GM23338 (cell line): ENCODE data around the gene CTRL. TPM values are rescaled to one million over a fixed set of nuclear protein-coding genes. Genes with fewer than 3 reads are reported as not detected.
A peak's percentile ranks its signal among the peaks of the same experiment; 100 is the strongest.

Source experiments
- ATAC-seq: fragments of 200-7000 bp; cut with Tn5 transposase; 3 replicates; pipeline ENCODE4 v1.9.1; 2020
- DNase-seq: peaks from one replicate; pipeline ENCODE4 v3.0.0-alpha.2; 2015; ENCODE audit warnings: low spot score
- H2AFZ ChIP-seq: fragments of 200-600 bp; sonication (generic); 2 replicates; pipeline ENCODE4 v1.8.0; 2016; ENCODE audit warnings: antibody characterized with exemption, mild to moderate bottlenecking, moderate library complexity
- H3F3A ChIP-seq: fragments of 200-600 bp; sonication (generic); replicated peaks from 2 replicates; pipeline ENCODE4 v1.8.0; 2017; ENCODE audit warnings: antibody characterized with exemption, mixed run types, low read depth
- H3K27ac ChIP-seq: fragments of 200-600 bp; sonication (generic); 2 replicates; pipeline ENCODE4 v1.6.1; 2016; ENCODE audit warnings: low read depth
- H3K27me3 ChIP-seq: fragments of 200-600 bp; sonication (generic); 2 replicates; pipeline ENCODE4 v1.8.0; 2016; ENCODE audit warnings: mild to moderate bottlenecking, mixed run types, moderate library complexity; ENCODE audit not compliant: insufficient read depth
- H3K36me3 ChIP-seq: fragments of 200-600 bp; sonication (generic); 2 replicates; pipeline ENCODE4 v1.8.0; 2016; ENCODE audit warnings: mild to moderate bottlenecking; ENCODE audit not compliant: insufficient read depth
- H3K4me1 ChIP-seq: fragments of 200-600 bp; sonication (generic); 2 replicates; pipeline ENCODE4 v1.8.0; 2016; ENCODE audit warnings: mild to moderate bottlenecking, moderate library complexity; ENCODE audit not compliant: insufficient read depth
- H3K4me2 ChIP-seq: fragments of 200-600 bp; sonication (generic); 2 replicates; pipeline ENCODE4 v1.7.1; 2017; ENCODE audit warnings: mixed run types
- H3K4me3 ChIP-seq: fragments of 200-600 bp; sonication (generic); 2 replicates; pipeline ENCODE4 v1.6.1; 2016; ENCODE audit warnings: mixed run types
- H3K79me2 ChIP-seq: fragments of 200-600 bp; sonication (generic); replicated peaks from 2 replicates; pipeline ENCODE4 v1.8.0; 2017; ENCODE audit warnings: mild to moderate bottlenecking; ENCODE audit not compliant: insufficient read depth
- H3K9me2 ChIP-seq: fragments of 200-600 bp; sonication (generic); 2 replicates; pipeline ENCODE4 v1.8.0; 2017; ENCODE audit not compliant: insufficient read depth
- H4K20me1 ChIP-seq: fragments of 200-600 bp; sonication (generic); replicated peaks from 2 replicates; pipeline ENCODE4 v1.8.0; 2017; ENCODE audit warnings: mild to moderate bottlenecking; ENCODE audit not compliant: insufficient read depth
- H3K27ac Mint-ChIP-seq: 2 replicates; pipeline ENCODE4 v1.8.0; 2020; ENCODE audit warnings: inconsistent platforms, mild to moderate bottlenecking, moderate library complexity, mixed read lengths
- H3K27me3 Mint-ChIP-seq: 3 replicates; pipeline ENCODE4 v1.8.0; 2022; ENCODE audit warnings: low read depth, mild to moderate bottlenecking, moderate library complexity, mixed read lengths, inconsistent platforms; ENCODE audit not compliant: insufficient read depth, poor library complexity
- H3K36me3 Mint-ChIP-seq: 3 replicates; pipeline ENCODE4 v1.8.0; 2021; ENCODE audit warnings: low read depth, mild to moderate bottlenecking, inconsistent platforms, moderate library complexity, mixed read lengths
- H3K4me1 Mint-ChIP-seq: 3 replicates; pipeline ENCODE4 v1.8.0; 2020; ENCODE audit warnings: mild to moderate bottlenecking, inconsistent platforms, mixed read lengths
- H3K4me3 Mint-ChIP-seq: 3 replicates; pipeline ENCODE4 v1.8.0; 2021; ENCODE audit warnings: moderate library complexity, mild to moderate bottlenecking, inconsistent platforms, mixed read lengths
- H3K9me3 Mint-ChIP-seq: 3 replicates; pipeline ENCODE4 v1.8.0; 2020; ENCODE audit warnings: moderate library complexity, mild to moderate bottlenecking, inconsistent platforms, mixed read lengths
- ETS1 ChIP-seq: IDR thresholded peaks from 2 replicates; pipeline ENCODE4 v1.6.1; 2016; ENCODE audit warnings: antibody characterized with exemption
- EZH2 ChIP-seq: fragments of 200-600 bp; sonication (generic); IDR thresholded peaks from one replicate; pipeline ENCODE4 v1.8.0; 2017; ENCODE audit warnings: antibody characterized with exemption, mild to moderate bottlenecking, low read depth; ENCODE audit not compliant: unreplicated experiment
- EZH2phosphoT487 ChIP-seq: fragments of 200-600 bp; sonication (generic); IDR thresholded peaks from one replicate; pipeline ENCODE4 v1.8.1; 2018; ENCODE audit warnings: antibody characterized with exemption; ENCODE audit not compliant: unreplicated experiment
- JUNB ChIP-seq: IDR thresholded peaks from one replicate; pipeline ENCODE4 v1.6.1; 2016; ENCODE audit warnings: antibody characterized with exemption; ENCODE audit not compliant: unreplicated experiment
- POLR2AphosphoS5 ChIP-seq: IDR thresholded peaks from 2 replicates; pipeline ENCODE4 v1.6.1; 2016; ENCODE audit warnings: antibody characterized with exemption, low read depth
- STAT1 ChIP-seq: IDR thresholded peaks from one replicate; pipeline ENCODE4 v1.6.1; 2016; ENCODE audit warnings: antibody characterized with exemption; ENCODE audit not compliant: unreplicated experiment
- ZNF331 ChIP-seq: fragments of 250-450 bp; sonication (Bioruptor Pico); IDR thresholded peaks from 2 replicates; pipeline ENCODE4 v1.5.0; 2020; ENCODE audit warnings: low read depth, mild to moderate bottlenecking, moderate library complexity
- ZNF462 ChIP-seq: fragments of 250-450 bp; sonication (Bioruptor Pico); IDR thresholded peaks from 2 replicates; pipeline ENCODE4 v1.5.0; 2020; ENCODE audit warnings: mild to moderate bottlenecking, moderate library complexity
- polyA plus RNA-seq: library from polyadenylated mRNA; unstranded; fragments of >200 nt; fragmentation: Nextera tagmentation; extraction: Ambion mirVana; gene quantifications from 2 replicates; pipeline ENCODE4 v1.2.1, GENCODE V29; 2016
- total RNA-seq: library from RNA; depleted of rRNA; stranded (reverse); fragments of >200 nt; shearing (Covaris generic); gene quantifications from 2 replicates; pipeline ENCODE4 v1.2.3, GENCODE V29; 2014

CTRL gene
- total and polyA plus RNA-seq, 2 experiments from 2014 or later = 1.6 to 13.0 TPM

- H3K27ac ChIP-seq = no peak overlapping the region
These were observed 2.8 kb upstream of the CTRL start for GRCh38 chr16:67934306-67935100.

GRCh38 chr16:67933805-67934204, 2.1 kb upstream of the CTRL start:
- TF ChIP-seq STAT1 (no peak), ZNF331 (CRISPR knock-in tag) (no peak), ETS1 (no peak), EZH2phosphoT487 (no peak), ZNF462 (no peak), JUNB (no peak), POLR2AphosphoS5 (no peak), EZH2 (no peak)
- no peaks in the 10 kb centered on the region for H3K27me3 ChIP-seq
- H3F3A ChIP-seq = peaks cover 7% of the 10 kb centered on the region; the same call in 1 of the 2 replicates
- Mint-ChIP-seq H3K9me3 (0 out of 3 replicates have a peak, but pooled peaks cover 3% of the 10 kb centered on the region), H3K36me3 (peaks cover 20% of the 10 kb centered on the region; the same call in 2 of the 3 replicates), H3K4me3 (peak overlapping the region; percentile 100; the same call in 2 of the 3 replicates), H3K27ac (no peak overlapping the region), H3K4me1 (peaks cover 21% of the 10 kb centered on the region), H3K27me3 (peaks cover 38% of the 10 kb centered on the region)
- no peaks in the 10 kb centered on the region for H3K36me3 ChIP-seq
- H2AFZ ChIP-seq = no peak overlapping the region
- DNase-seq (no peak), ATAC-seq (no peak)
- H3K79me2 ChIP-seq = peaks cover 5% of the 10 kb centered on the region; the same call in 1 of the 2 replicates
- no peak overlapping the region; the same call in 1 of the 2 replicates for H3K4me3 ChIP-seq
- H3K9me2 ChIP-seq = no peaks in the 10 kb centered on the region
- peaks cover 3% of the 10 kb centered on the region for H4K20me1 ChIP-seq
- no peak overlapping the region for H3K27ac ChIP-seq
- no peak overlapping the region; the same call in 1 of the 2 replicates for H3K4me2 ChIP-seq
- peaks cover 10% of the 10 kb centered on the region; the same call in 1 of the 2 replicates for H3K4me1 ChIP-seq

More at GRCh38 chr16:67934306-67935100, 2.8 kb upstream of the CTRL start:
- peaks cover 3% of the 10 kb centered on the region for H4K20me1 ChIP-seq
- peak; percentile 32 for TF ChIP-seq POLR2AphosphoS5
- no peak for TF ChIP-seq ZNF331 (CRISPR knock-in tag)
- H3K4me1 Mint-ChIP-seq = peaks cover 21% of the 10 kb centered on the region
- peak overlapping the region; percentile 84; the same call in 1 of the 2 replicates for H3K27ac Mint-ChIP-seq
- peaks cover 7% of the 10 kb centered on the region; the same call in 1 of the 2 replicates for H3F3A ChIP-seq
- no peak overlapping the region for H2AFZ ChIP-seq
- H3K9me2 ChIP-seq = no peaks in the 10 kb centered on the region
- peaks cover 10% of the 10 kb centered on the region; the same call in 1 of the 2 replicates for H3K4me1 ChIP-seq
- H3K4me3 ChIP-seq = peak overlapping the region; percentile 98
- ATAC-seq (no peak), DNase-seq (no peak)
- peak overlapping the region; percentile 100 for H3K4me3 Mint-ChIP-seq
- H3K4me2 ChIP-seq = peak overlapping the region; percentile 99
- H3K36me3 Mint-ChIP-seq = peaks cover 20% of the 10 kb centered on the region; the same call in 2 of the 3 replicates
- peaks cover 5% of the 10 kb centered on the region; the same call in 1 of the 2 replicates for H3K79me2 ChIP-seq
- no peaks in the 10 kb centered on the region for H3K27me3 ChIP-seq
- H3K27me3 Mint-ChIP-seq = peaks cover 41% of the 10 kb centered on the region
- H3K36me3 ChIP-seq = no peaks in the 10 kb centered on the region
- H3K9me3 Mint-ChIP-seq = 0 out of 3 replicates have a peak, but pooled peaks cover 3% of the 10 kb centered on the region
